NB4 (cell line): ENCODE measurements around the gene UBE2I.

ENCODE experiments used
- CTCF ChIP-seq: IDR thresholded peaks from one replicate; pipeline ENCODE4 v1.5.1; 2012; ENCODE audit warnings: low read depth, low read length
- MAX ChIP-seq: IDR thresholded peaks from 2 replicates; pipeline ENCODE4 v1.6.1; 2011; ENCODE audit warnings: low read depth, low read length

- TF ChIP-seq CTCF (no peak), MAX (no peak)
Observed at GRCh38 chr16:1287982-1288670, 21.3 kb upstream of the UBE2I start.
